GM12801 (cell line): Measurements from ENCODE around the gene ALKAL2.

Experiments used
- TF ChIP-seq, protein P1 (sequence below): IDR thresholded peaks from one replicate; pipeline ENCODE4 v1.5.1; 2011; ENCODE audit warnings: control low read depth; ENCODE audit not compliant: insufficient read length; ENCODE audit errors: extremely low read depth

The ALKAL2 gene

DNA sequence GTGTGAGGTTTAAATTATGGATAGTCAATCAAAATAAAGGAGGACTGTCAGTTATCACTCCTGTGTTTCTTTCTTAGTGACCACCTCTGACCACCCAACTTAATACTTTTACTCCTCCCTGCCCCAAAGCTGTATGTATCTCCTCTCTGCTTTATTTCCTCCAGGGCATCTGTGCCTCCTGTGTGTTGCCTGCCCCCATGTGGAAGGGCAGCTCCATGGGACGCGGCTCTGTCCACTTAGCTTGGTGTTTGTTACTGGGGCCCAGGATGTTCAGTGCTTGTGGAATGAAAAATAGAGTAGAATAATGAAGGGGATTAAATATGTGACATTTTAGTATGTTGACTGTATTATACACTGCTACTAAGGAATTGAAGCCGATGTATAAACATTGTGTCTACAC lies 13.4 kb downstream of the ALKAL2 start:
- TF ChIP-seq, protein P1, sequence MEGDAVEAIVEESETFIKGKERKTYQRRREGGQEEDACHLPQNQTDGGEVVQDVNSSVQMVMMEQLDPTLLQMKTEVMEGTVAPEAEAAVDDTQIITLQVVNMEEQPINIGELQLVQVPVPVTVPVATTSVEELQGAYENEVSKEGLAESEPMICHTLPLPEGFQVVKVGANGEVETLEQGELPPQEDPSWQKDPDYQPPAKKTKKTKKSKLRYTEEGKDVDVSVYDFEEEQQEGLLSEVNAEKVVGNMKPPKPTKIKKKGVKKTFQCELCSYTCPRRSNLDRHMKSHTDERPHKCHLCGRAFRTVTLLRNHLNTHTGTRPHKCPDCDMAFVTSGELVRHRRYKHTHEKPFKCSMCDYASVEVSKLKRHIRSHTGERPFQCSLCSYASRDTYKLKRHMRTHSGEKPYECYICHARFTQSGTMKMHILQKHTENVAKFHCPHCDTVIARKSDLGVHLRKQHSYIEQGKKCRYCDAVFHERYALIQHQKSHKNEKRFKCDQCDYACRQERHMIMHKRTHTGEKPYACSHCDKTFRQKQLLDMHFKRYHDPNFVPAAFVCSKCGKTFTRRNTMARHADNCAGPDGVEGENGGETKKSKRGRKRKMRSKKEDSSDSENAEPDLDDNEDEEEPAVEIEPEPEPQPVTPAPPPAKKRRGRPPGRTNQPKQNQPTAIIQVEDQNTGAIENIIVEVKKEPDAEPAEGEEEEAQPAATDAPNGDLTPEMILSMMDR: no peak

DNA sequence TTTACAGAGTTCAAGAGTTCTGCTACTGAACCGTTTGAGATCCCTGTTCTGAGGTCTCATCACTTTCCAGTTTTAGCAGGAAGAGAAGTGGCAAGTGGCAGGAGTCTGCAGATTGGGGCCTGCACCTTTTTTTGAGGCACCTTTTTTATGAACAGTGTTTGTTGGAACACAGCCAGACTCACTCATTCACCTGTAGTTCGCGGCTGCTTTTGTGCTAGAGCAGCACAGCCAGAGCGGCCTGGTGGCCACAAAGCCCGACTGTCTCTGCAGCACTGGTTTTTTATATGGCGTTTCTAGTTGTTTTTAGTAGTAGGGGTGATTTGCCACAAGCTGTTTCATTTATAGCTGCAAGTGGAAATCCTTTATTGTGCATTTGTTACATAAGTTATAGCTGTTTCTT lies 14.6 kb downstream of the ALKAL2 start:
- TF ChIP-seq, protein P1: no peak

DNA sequence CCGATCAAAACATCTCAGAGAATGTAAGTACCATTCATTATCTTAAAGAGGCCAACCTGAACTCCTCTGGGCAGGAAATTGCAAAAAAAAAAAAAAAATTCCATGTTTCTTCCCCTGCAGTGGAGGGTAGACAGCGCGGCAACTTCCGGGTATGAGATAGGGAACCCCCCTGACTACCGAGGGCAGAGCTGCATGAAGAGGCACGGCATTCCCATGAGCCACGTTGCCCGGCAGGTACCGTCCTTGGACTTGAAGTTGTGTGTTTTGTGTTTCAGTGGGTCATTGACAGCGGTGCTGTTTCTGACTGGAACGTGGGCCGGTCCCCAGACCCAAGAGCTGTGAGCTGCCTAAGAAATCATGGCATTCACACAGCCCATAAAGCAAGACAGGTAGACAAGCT lies 16.0 kb downstream of the ALKAL2 start:
- TF ChIP-seq, protein P1: no peak

DNA sequence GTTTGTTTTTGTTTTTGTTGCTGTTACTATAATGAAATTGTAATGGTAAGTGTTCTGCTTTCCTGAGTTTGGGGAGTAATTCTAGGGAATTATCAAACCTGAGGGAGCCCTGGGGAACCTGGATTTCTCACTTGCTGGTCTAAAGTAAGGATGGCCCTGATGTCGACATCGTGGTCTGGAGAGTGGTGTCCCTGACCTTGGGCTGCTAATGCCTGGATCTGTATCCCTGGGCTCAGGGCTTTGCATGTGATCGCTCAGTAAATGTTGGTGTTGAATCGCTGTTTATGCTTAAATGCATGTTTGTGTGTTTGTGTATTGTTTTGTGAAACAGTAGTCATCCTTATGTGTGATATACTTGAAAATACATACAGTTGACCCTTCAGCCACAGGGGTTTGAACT lies 17.0 kb downstream of the ALKAL2 start:
- TF ChIP-seq, protein P1: no peak

DNA sequence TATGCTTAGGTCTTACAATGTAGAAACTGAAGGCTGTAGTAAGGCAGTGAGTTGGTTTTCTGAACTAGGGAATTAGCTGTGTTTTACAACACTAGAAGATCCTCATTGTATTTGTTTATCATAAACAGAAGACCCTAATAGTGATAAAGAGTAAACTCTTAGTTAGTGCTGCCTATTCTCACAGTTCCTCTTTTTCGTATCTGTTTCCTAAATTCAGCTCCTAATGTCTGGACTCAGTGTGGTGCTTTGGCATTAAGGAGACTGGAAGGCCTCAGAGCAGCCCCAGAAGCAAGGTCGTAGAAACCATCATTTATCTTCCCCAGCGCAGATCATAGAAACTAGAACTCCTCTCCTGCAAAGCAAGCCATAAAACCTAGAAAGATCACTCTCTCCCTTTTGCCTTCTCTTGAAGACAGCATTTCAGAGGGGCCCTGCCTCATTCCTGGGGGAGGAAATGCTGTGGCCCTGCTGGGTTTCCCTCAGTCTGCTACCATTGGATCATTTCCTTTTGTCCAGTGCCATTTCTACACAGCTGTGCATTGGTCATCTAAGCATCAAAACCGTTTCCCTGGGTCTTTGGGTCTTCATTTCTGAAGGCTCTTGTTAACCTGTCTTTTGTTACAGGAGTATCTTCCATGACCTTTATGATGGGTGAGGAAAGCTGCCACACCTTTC lies 18.4 kb downstream of the ALKAL2 start:
- TF ChIP-seq, protein P1: no peak

DNA sequence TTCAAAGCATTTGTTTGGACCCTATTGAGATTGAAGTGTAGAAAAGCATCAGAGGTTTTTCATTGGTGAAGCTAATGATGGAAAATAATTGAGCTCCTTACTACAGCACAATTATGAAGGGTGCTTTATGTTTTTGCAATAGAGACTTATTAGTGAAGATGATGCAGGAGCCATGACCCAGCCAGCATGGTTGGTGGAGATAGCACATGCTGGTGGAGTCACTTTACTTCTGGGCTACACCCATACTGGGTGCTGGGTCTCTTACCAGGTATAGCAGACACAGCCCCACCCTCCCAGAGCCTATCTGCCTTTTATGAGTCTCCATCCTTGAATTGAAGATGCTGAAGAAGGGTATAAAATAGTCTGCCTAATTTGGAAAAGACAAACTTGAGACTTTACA lies 19.6 kb downstream of the ALKAL2 start:
- TF ChIP-seq, protein P1: no peak

DNA sequence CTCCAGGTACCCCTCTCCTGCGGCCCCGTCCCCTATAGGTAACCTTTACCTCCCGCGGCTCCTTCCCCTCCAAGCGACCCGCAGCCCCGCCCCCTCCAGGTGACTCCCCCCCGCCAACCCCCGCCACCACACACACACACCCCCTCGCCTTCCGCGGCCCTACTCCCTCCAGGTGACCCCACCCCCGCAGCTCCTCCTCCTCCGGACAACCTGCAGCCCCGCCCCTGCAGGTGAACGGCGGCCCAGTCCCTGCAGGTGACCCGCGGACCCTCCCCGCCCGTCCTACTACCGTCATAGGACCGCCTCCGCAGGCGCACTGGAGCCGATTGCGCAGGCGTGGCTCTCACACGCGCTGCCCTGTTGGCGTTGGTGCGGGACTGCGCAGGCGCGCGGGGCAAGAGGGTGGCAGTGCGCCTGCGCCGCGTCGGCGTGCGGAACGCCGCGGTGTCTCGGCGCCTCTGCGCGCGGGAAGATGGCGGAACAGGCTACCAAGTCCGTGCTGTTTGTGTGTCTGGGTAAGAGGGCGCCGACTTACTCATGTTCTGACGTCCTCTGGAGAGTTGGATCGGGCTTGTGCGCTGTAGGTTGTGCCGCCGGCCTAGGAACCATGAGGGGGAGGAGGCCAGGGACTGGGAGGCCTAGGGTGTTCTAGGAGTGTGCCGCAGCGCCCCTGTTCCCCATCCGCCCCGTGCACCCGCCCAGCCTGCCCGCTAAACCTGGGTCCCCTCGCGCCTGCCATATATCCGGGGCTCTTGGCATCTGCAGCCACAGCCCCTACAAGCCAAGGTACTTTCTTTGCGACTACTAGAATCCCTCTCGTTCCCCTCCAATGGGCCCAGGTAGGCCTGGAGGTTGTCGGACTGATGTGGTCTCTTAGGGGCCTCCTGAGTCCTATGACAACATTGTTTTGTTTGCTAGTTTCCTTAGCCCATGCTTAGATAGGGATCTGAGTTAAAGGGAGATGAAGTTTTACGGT lies 23.1 kb downstream of the ALKAL2 start, which contains the start of gene ACP1:
ACP1 (plus strand) TSS at position 455 of the 976 bp plus-strand sequence; CDS start at position 473, 18 bp downstream.
- TF ChIP-seq, protein P1: no peak
